BJ (cell line): ENCODE data around the gene HOXA3. TPM values are rescaled to one million over a fixed set of nuclear protein-coding genes. Genes with fewer than 3 reads are reported as not detected.

ENCODE experiments used
- CTCF ChIA-PET: fragments of 350-600 bp; formaldehyde crosslinking; extraction: SDS; loops from one replicate; lab custom pipeline; 2021; ENCODE audit warnings: antibody characterized with exemption, inconsistent platforms; lab: Yijun Ruan, JAX
- POLR2A ChIA-PET: fragments of 300-600 bp; sonication (Branson Sonifier 250); formaldehyde crosslinking; extraction: SDS; loops from one replicate; lab custom pipeline; 2021; ENCODE audit warnings: antibody characterized with exemption; lab: Charles Lee
- DNase-seq: peaks from one replicate; pipeline ENCODE4 v3.0.0-alpha.2; 2011; ENCODE audit warnings: low read depth
- H3K27me3 ChIP-seq: 2 replicates; pipeline ENCODE4 v1.6.0; 2011; ENCODE audit warnings: low read length; ENCODE audit not compliant: control insufficient read depth, insufficient read depth
- H3K36me3 ChIP-seq: 2 replicates; pipeline ENCODE4 v1.5.1; 2011; ENCODE audit warnings: low read length; ENCODE audit not compliant: control insufficient read depth, insufficient read depth
- H3K4me3 ChIP-seq: 2 replicates; pipeline ENCODE4 v1.5.1; 2011; ENCODE audit warnings: low read depth, mild to moderate bottlenecking, control low read depth, low read length
- CTCF ChIP-seq: IDR thresholded peaks from 2 replicates; pipeline ENCODE4 v1.5.1; 2011; ENCODE audit warnings: low read depth, mild to moderate bottlenecking, control low read depth, inconsistent platforms, low read length, moderate library complexity; ENCODE audit not compliant: insufficient read depth
- polyA plus RNA-seq: library from polyadenylated mRNA; depleted of rRNA; stranded (reverse); fragments of >200 nt; gene quantifications from 2 replicates; pipeline ENCODE4 v1.2.3, GENCODE V29; 2011

HOXA3 gene
- polyA plus RNA-seq, 1 experiment, result 0.15 TPM

GRCh38 chr7:27198871-27199801 lies 46.8 kb upstream of the HOXA3 start:
- no peaks in the 10 kb centered on the region for H3K36me3 ChIP-seq
- no peak for DNase-seq
- H3K27me3 ChIP-seq, result no peaks in the 10 kb centered on the region
- ChIA-PET POLR2A (interaction anchor here (0.6 to 1.1 kb wide), 4 partner anchors 24 to 738 kb away, joined by 3 to 5 read pairs (median 4); no protein-coding TSS in a partner anchor), CTCF (interaction anchor here (0.6 to 4.1 kb wide), 16 partner anchors 8 to 895 kb away, joined by 3 to 23 read pairs (median 3); no protein-coding TSS in a partner anchor)
- TF ChIP-seq CTCF, result no peak
- peak overlapping the region; percentile 55 for H3K4me3 ChIP-seq

- Histone ChIP-seq H3K27me3 (no peaks in the 10 kb centered on the region), H3K4me3 (peak overlapping the region; percentile 55), H3K36me3 (no peaks in the 10 kb centered on the region)
- ChIA-PET CTCF (interaction anchor here (0.6 to 4.1 kb wide), 13 partner anchors 8 to 895 kb away, joined by 3 to 23 read pairs (median 3); partner anchors contain the start of gene HOXA11), POLR2A (interaction anchor here (0.6 to 0.7 kb wide), 2 partner anchors 23 to 739 kb away, joined by 3 to 5 read pairs; no protein-coding TSS in a partner anchor)
- DNase-seq, result no peak
- no peak for TF ChIP-seq CTCF
Measured at GRCh38 chr7:27198138-27198841, 45.9 kb upstream of the HOXA3 start.

- H3K27me3 ChIP-seq, result no peaks in the 10 kb centered on the region
- CTCF ChIA-PET, result interaction anchor here (0.6 to 4.1 kb wide), 5 partner anchors 13 to 873 kb away, joined by 3 to 23 read pairs (median 3); partner anchors contain the start of gene HOXA11
- POLR2A ChIA-PET, result no interaction called here
- no peak for DNase-seq
- peak overlapping the region; percentile 55 for H3K4me3 ChIP-seq
- TF ChIP-seq CTCF, result no peak
- peaks cover 2% of the 10 kb centered on the region; the same call in 1 of the 2 replicates for H3K36me3 ChIP-seq
Measured at GRCh38 chr7:27197137-27198042, 45.0 kb upstream of the HOXA3 start.

- Histone ChIP-seq H3K4me3 (peak overlapping the region; percentile 55), H3K36me3 (peaks cover 2% of the 10 kb centered on the region), H3K27me3 (no peaks in the 10 kb centered on the region)
- ChIA-PET POLR2A (interaction anchor here (0.6 to 1.1 kb wide), 3 partner anchors 23 to 842 kb away, joined by 3 to 6 read pairs (median 4); no protein-coding TSS in a partner anchor), CTCF (interaction anchor here (0.7 to 2.8 kb wide), 31 partner anchors 10 to 1340 kb away, joined by 3 to 20 read pairs (median 5); partner anchors contain the start of genes HOXA10 and HOXA11)
- peak; percentile 74 for TF ChIP-seq CTCF
- no peak for DNase-seq
Measured at GRCh38 chr7:27196287-27196767, 43.9 kb upstream of the HOXA3 start.
